HG02852 (cell line): ENCODE data around the gene TMEM9.

ENCODE experiments used
- ATAC-seq: cut with Tn5 transposase; IDR thresholded peaks from one replicate; pipeline ENCODE4 v1.9.1; 2021; ENCODE audit warnings: mild to moderate bottlenecking, moderate library complexity; ENCODE audit not compliant: unreplicated experiment

TMEM9 gene

DNA sequence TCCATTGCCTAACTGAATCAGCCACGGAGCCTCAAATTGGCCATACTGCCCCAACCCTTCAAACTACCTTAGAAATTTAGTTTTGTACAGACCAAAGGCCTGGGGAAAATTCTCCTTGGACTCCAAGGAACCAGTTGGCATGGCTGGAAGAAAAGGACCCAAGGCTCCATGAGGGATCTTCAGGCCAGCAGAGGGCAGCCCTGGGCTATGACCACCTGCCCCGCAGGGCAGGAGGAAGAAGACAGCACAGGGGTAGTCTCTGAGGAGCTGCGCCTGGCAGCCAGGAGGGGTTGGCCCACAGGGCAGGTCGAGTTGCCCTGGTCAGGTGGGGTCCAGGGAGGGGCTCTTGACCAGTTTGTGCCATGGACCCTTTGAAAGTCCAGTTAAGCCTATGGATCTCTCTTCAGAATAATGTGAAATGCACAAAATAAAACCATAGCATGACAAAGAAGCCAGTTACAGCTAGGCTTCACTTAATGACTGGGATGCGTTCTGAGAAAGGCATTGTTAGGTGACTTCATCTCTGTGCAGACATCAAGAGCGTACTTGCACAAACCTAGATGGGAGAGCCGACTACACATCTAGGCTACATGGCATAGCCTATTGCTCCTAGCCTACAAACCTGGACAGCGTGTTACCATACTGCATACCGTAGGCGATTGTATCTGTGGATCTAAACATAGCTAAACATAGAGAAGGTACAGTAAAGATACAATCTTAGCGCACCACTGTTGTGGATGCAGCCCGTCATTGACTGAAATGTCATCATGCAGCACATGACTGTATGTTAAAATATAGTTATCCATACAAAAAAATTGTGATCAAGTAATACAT is 68.2 kb downstream of the TMEM9 start:
- ATAC-seq = no peak
